Endodermal cell (in vitro differentiated cells): ENCODE results near the gene BACH2. TPM values are rescaled to one million over a fixed set of nuclear protein-coding genes. Genes with fewer than 3 reads are reported as not detected.

ENCODE experiments used
- DNase-seq: peaks from one replicate; pipeline ENCODE4 v3.0.0-alpha.2; 2017
- H3K27ac ChIP-seq: 2 replicates; pipeline ENCODE4 v1.5.1; 2013; ENCODE audit warnings: mild to moderate bottlenecking, low read depth, low read length, moderate library complexity
- H3K27me3 ChIP-seq: 2 replicates; pipeline ENCODE4 v1.6.1; 2013; ENCODE audit warnings: mild to moderate bottlenecking, low read length, moderate library complexity; ENCODE audit not compliant: insufficient read depth, control insufficient read depth, poor library complexity, severe bottlenecking
- H3K36me3 ChIP-seq: 2 replicates; pipeline ENCODE4 v1.7.0; 2013; ENCODE audit warnings: mild to moderate bottlenecking, low read length, moderate library complexity; ENCODE audit not compliant: control insufficient read depth, insufficient read depth
- H3K4me1 ChIP-seq: one replicate; pipeline ENCODE4 v1.7.0; 2013; ENCODE audit warnings: low read length; ENCODE audit not compliant: control insufficient read depth, insufficient read depth
- H3K4me3 ChIP-seq: 2 replicates; pipeline ENCODE4 v1.5.1; 2013; ENCODE audit warnings: mild to moderate bottlenecking, low read length, moderate library complexity
- H3K9ac ChIP-seq: 2 replicates; pipeline ENCODE4 v1.6.1; 2013; ENCODE audit warnings: mild to moderate bottlenecking, low read length, moderate library complexity; ENCODE audit not compliant: poor library complexity, severe bottlenecking; ENCODE audit errors: extremely low read depth
- H3K9me3 ChIP-seq: 2 replicates; pipeline ENCODE4 v1.6.1; 2013; ENCODE audit warnings: mild to moderate bottlenecking, low read length, moderate library complexity; ENCODE audit not compliant: control insufficient read depth
- H3K27ac Mint-ChIP-seq: 2 replicates; pipeline ENCODE4 v1.8.0; 2020; ENCODE audit warnings: mixed read lengths
- H3K27me3 Mint-ChIP-seq: 2 replicates; pipeline ENCODE4 v1.8.0; 2021; ENCODE audit warnings: mild to moderate bottlenecking, mixed read lengths; ENCODE audit not compliant: insufficient read depth
- H3K36me3 Mint-ChIP-seq: 2 replicates; pipeline ENCODE4 v1.8.0; 2020; ENCODE audit warnings: low read depth, mixed read lengths
- H3K4me1 Mint-ChIP-seq: 2 replicates; pipeline ENCODE4 v1.8.0; 2020; ENCODE audit warnings: mixed read lengths
- H3K4me3 Mint-ChIP-seq: 2 replicates; pipeline ENCODE4 v1.8.0; 2020; ENCODE audit warnings: mild to moderate bottlenecking, moderate library complexity, mixed read lengths
- H3K9me3 Mint-ChIP-seq: 2 replicates; pipeline ENCODE4 v1.8.0; 2020; ENCODE audit warnings: mild to moderate bottlenecking, mixed read lengths
- CTCF ChIP-seq: fragments of 200-600 bp; sonication (generic); conservative IDR thresholded peaks from 2 replicates; pipeline ENCODE4 v1.5.0; 2021; ENCODE audit warnings: antibody characterized with exemption, mild to moderate bottlenecking
- WGBS, 2 experiments: methylation state at CpG; one replicate each; pipeline versions ENCODE4 v1.1.5 to v1.1.7; 2013; ENCODE audit warnings: missing lambda C conversion rate in 2 of 2, mixed read lengths in 1 of 2; ENCODE audit not compliant: insufficient coverage in 1 of 2, insufficient read length in 1 of 2; 5-methylcytosine and 5-hydroxymethylcytosine counted together
- total RNA-seq, 2 donors: library from RNA; stranded (reverse); fragmentation: NEBNext Ultra II Directional in 1 of 2; extraction: Animal tissue kit (Norgen Biotek cat#: 25700) in 1 of 2; gene quantifications; 2 replicates in 1 of 2; 3 replicates in 1 of 2; pipeline ENCODE4 v1.2.1, GENCODE V29; 2021

Gene BACH2
- total RNA-seq, 2 donors from 2014 or later = 11.0 to 22.3 TPM

- Mint-ChIP-seq H3K27ac (no peak overlapping the region), H3K36me3 (no peaks in the 10 kb centered on the region), H3K27me3 (peaks cover 26% of the 10 kb centered on the region), H3K4me1 (peaks cover 25% of the 10 kb centered on the region), H3K4me3 (no peak overlapping the region), H3K9me3 (no peaks in the 10 kb centered on the region)
- Histone ChIP-seq H3K9me3 (no peaks in the 10 kb centered on the region), H3K9ac (no peak overlapping the region), H3K27me3 (peaks cover 3% of the 10 kb centered on the region), H3K4me3 (no peak overlapping the region), H3K36me3 (no peaks in the 10 kb centered on the region), H3K4me1 (peaks cover 7% of the 10 kb centered on the region), H3K27ac (no peak overlapping the region)
- no peak for DNase-seq
- no peak for TF ChIP-seq CTCF
- 88% methylated on average over 1 of the region's 1 CpG; no CpG with 5 or more reads in 1 of the 2 experiments for WGBS, 2 experiments
Measured at GRCh38 chr6:90301816-90302215, 5.2 kb upstream of the BACH2 start.

DNA sequence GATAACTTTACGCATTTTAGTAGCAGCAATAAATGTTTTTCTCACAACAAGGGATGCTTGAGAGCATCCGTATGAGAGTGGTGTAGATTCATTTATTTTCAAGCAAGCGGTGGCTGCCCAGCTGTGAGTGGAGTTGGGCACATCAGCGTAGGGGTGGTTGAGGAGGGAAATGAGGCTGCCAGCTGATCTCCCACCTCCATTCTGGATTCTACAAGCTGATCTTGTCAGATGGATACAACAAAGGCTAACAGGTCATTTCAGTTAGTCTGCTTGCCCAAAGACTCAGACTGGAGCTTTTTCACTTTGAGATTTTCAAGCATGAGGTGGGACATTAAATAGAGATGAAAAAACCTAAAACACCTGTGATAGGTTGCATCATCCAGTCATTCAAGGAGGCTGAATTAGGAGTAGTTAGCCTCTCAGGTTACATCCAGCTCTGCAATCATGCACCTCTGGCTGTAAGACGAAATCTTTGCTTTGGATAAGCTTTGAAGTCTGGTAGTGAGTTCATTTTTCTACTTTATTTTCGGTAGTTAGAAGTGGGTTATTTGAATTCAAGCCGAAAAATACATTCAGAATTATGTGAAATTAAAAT, 1.9 kb upstream of the BACH2 start:
- no peak overlapping the region for H3K9ac ChIP-seq
- no peaks in the 10 kb centered on the region for H3K9me3 ChIP-seq
- Mint-ChIP-seq H3K4me3 (no peak overlapping the region), H3K36me3 (no peaks in the 10 kb centered on the region), H3K27ac (no peak overlapping the region), H3K4me1 (peaks cover 35% of the 10 kb centered on the region), H3K27me3 (peaks cover 35% of the 10 kb centered on the region), H3K9me3 (no peaks in the 10 kb centered on the region)
- WGBS, 2 experiments = 90 to 100% methylated on average over 2 to 7 of the region's 7 CpGs
- TF ChIP-seq CTCF = no peak
- no peaks in the 10 kb centered on the region for H3K36me3 ChIP-seq
- peaks cover 8% of the 10 kb centered on the region for H3K4me1 ChIP-seq
- H3K27me3 ChIP-seq = peaks cover 15% of the 10 kb centered on the region
- H3K4me3 ChIP-seq = no peak overlapping the region
- H3K27ac ChIP-seq = no peak overlapping the region
- peak; percentile 39 for DNase-seq

GRCh38 chr6:90297867-90298381, 1.3 kb upstream of the BACH2 start:
- peak overlapping the region; percentile 70 for H3K4me3 Mint-ChIP-seq
- H3K9ac ChIP-seq = peak overlapping the region; percentile 58
- no peaks in the 10 kb centered on the region for H3K9me3 Mint-ChIP-seq
- H3K27ac Mint-ChIP-seq = peak overlapping the region; percentile 76
- peaks cover 36% of the 10 kb centered on the region for H3K4me1 Mint-ChIP-seq
- H3K4me3 ChIP-seq = no peak overlapping the region
- peaks cover 39% of the 10 kb centered on the region for H3K27me3 Mint-ChIP-seq
- no peaks in the 10 kb centered on the region for H3K9me3 ChIP-seq
- H3K36me3 ChIP-seq = no peaks in the 10 kb centered on the region
- H3K36me3 Mint-ChIP-seq = no peaks in the 10 kb centered on the region
- peaks cover 11% of the 10 kb centered on the region for H3K4me1 ChIP-seq
- no peak overlapping the region for H3K27ac ChIP-seq
- peaks cover 20% of the 10 kb centered on the region for H3K27me3 ChIP-seq
- WGBS, 2 experiments = 83 to 98% methylated on average over 8 to 9 of the region's 9 CpGs
- peak; percentile 66 for DNase-seq
- peak; percentile 42 for TF ChIP-seq CTCF
